Measurements from ENCODE around the gene VIPR1.

DNA sequence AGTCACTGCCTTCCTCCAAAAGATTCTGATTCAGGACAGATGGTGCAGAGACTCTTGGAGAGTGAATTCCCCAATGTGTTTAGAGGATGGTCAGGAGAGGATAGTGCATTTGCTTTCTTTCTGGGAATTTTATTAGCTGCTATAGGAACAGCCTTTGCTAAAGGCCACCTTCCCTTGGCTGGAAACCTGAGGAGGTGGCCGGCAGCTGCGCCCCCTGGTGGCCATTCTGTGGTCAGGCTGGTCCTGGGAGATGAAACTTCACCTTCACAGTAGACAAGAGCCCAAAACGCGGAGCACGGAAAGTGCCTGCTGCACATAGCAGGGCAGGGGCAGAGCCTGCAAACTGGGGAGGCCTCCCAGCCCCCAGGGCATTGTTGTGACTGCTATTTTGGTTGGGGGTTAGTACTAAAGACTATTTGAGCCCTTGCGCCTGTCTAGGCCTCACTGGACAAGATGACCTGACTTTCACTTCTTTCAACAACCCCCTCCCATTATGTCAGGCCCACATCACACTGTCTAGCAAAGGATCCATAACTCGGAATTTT is 45.0 kb downstream of the VIPR1 start:
- TF ChIP-seq, protein P1, sequence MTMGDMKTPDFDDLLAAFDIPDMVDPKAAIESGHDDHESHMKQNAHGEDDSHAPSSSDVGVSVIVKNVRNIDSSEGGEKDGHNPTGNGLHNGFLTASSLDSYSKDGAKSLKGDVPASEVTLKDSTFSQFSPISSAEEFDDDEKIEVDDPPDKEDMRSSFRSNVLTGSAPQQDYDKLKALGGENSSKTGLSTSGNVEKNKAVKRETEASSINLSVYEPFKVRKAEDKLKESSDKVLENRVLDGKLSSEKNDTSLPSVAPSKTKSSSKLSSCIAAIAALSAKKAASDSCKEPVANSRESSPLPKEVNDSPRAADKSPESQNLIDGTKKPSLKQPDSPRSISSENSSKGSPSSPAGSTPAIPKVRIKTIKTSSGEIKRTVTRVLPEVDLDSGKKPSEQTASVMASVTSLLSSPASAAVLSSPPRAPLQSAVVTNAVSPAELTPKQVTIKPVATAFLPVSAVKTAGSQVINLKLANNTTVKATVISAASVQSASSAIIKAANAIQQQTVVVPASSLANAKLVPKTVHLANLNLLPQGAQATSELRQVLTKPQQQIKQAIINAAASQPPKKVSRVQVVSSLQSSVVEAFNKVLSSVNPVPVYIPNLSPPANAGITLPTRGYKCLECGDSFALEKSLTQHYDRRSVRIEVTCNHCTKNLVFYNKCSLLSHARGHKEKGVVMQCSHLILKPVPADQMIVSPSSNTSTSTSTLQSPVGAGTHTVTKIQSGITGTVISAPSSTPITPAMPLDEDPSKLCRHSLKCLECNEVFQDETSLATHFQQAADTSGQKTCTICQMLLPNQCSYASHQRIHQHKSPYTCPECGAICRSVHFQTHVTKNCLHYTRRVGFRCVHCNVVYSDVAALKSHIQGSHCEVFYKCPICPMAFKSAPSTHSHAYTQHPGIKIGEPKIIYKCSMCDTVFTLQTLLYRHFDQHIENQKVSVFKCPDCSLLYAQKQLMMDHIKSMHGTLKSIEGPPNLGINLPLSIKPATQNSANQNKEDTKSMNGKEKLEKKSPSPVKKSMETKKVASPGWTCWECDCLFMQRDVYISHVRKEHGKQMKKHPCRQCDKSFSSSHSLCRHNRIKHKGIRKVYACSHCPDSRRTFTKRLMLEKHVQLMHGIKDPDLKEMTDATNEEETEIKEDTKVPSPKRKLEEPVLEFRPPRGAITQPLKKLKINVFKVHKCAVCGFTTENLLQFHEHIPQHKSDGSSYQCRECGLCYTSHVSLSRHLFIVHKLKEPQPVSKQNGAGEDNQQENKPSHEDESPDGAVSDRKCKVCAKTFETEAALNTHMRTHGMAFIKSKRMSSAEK (CRISPR knock-in tag; IDR thresholded peaks at IDR 0.05; ENCODE audit: borderline replicate concordance), result no peak
- TF ChIP-seq CBFB (CRISPR knock-in tag; IDR thresholded peaks at IDR 0.05; ENCODE audit: low read depth), result no peak
- TF ChIP-seq, protein P2, sequence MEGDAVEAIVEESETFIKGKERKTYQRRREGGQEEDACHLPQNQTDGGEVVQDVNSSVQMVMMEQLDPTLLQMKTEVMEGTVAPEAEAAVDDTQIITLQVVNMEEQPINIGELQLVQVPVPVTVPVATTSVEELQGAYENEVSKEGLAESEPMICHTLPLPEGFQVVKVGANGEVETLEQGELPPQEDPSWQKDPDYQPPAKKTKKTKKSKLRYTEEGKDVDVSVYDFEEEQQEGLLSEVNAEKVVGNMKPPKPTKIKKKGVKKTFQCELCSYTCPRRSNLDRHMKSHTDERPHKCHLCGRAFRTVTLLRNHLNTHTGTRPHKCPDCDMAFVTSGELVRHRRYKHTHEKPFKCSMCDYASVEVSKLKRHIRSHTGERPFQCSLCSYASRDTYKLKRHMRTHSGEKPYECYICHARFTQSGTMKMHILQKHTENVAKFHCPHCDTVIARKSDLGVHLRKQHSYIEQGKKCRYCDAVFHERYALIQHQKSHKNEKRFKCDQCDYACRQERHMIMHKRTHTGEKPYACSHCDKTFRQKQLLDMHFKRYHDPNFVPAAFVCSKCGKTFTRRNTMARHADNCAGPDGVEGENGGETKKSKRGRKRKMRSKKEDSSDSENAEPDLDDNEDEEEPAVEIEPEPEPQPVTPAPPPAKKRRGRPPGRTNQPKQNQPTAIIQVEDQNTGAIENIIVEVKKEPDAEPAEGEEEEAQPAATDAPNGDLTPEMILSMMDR (IDR thresholded peaks at IDR 0.05), result peak; percentile 98
- TF ChIP-seq ZNF263 (CRISPR knock-in tag; IDR thresholded peaks at IDR 0.05; ENCODE audit: low read depth), result no peak
- TF ChIP-seq SP1 (CRISPR knock-in tag; conservative IDR thresholded peaks at IDR 0.05), result no peak
- no peak for TF ChIP-seq ETV6 (CRISPR knock-in tag; IDR thresholded peaks at IDR 0.05)
- TF ChIP-seq, protein P3, sequence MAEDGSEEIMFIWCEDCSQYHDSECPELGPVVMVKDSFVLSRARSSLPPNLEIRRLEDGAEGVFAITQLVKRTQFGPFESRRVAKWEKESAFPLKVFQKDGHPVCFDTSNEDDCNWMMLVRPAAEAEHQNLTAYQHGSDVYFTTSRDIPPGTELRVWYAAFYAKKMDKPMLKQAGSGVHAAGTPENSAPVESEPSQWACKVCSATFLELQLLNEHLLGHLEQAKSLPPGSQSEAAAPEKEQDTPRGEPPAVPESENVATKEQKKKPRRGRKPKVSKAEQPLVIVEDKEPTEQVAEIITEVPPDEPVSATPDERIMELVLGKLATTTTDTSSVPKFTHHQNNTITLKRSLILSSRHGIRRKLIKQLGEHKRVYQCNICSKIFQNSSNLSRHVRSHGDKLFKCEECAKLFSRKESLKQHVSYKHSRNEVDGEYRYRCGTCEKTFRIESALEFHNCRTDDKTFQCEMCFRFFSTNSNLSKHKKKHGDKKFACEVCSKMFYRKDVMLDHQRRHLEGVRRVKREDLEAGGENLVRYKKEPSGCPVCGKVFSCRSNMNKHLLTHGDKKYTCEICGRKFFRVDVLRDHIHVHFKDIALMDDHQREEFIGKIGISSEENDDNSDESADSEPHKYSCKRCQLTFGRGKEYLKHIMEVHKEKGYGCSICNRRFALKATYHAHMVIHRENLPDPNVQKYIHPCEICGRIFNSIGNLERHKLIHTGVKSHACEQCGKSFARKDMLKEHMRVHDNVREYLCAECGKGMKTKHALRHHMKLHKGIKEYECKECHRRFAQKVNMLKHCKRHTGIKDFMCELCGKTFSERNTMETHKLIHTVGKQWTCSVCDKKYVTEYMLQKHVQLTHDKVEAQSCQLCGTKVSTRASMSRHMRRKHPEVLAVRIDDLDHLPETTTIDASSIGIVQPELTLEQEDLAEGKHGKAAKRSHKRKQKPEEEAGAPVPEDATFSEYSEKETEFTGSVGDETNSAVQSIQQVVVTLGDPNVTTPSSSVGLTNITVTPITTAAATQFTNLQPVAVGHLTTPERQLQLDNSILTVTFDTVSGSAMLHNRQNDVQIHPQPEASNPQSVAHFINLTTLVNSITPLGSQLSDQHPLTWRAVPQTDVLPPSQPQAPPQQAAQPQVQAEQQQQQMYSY (CRISPR knock-in tag; IDR thresholded peaks at IDR 0.05), result no peak; the same call in 1 of the 2 replicates
- TF ChIP-seq, protein P4, sequence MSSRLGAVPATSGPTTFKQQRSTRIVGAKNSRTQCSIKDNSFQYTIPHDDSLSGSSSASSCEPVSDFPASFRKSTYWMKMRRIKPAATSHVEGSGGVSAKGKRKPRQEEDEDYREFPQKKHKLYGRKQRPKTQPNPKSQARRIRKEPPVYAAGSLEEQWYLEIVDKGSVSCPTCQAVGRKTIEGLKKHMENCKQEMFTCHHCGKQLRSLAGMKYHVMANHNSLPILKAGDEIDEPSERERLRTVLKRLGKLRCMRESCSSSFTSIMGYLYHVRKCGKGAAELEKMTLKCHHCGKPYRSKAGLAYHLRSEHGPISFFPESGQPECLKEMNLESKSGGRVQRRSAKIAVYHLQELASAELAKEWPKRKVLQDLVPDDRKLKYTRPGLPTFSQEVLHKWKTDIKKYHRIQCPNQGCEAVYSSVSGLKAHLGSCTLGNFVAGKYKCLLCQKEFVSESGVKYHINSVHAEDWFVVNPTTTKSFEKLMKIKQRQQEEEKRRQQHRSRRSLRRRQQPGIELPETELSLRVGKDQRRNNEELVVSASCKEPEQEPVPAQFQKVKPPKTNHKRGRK (CRISPR knock-in tag; IDR thresholded peaks at IDR 0.05; ENCODE audit: borderline replicate concordance), result no peak
